CD4-positive, alpha-beta T cell (primary cell): ENCODE measurements around the gene PNMA6E. TPM values are rescaled to one million over a fixed set of nuclear protein-coding genes. Genes with fewer than 3 reads are reported as not detected.

ENCODE experiments used
- ATAC-seq: fragments of 200-7000 bp; cut with Tn5 transposase; one replicate; pipeline ENCODE4 v1.10.0; 2022; ENCODE audit warnings: mild to moderate bottlenecking; ENCODE audit not compliant: poor library complexity
- CTCF ChIA-PET: fragments of 350-600 bp; sonication (Branson Sonifier 250); formaldehyde crosslinking; loops from one replicate; lab custom pipeline; 2021; ENCODE audit warnings: antibody characterized with exemption, inconsistent platforms; lab: Charles Lee
- POLR2A ChIA-PET: fragments of 350-600 bp; sonication (Branson Sonifier 250); formaldehyde crosslinking; loops from one replicate; lab custom pipeline; 2021; ENCODE audit warnings: antibody characterized with exemption, inconsistent platforms; lab: Charles Lee
- DNase-seq, 14 experiments: peaks; one replicate each; pipeline ENCODE4 v3.0.0-alpha.2; 2013 to 2020; ENCODE audit warnings: mixed read lengths in 2 of 14
- H3K27ac ChIP-seq, 2 donors: one replicate each; pipeline versions ENCODE4 v1.5.1 to v1.7.0; 2013; ENCODE audit warnings: low read length in 2 of 2, low read depth in 1 of 2, mild to moderate bottlenecking in 1 of 2
- H3K27me3 ChIP-seq, 2 experiments: 1 replicate in 1 of 2; 2 replicates in 1 of 2; pipeline versions ENCODE4 v1.6.1 to v1.7.0; 2013; ENCODE audit warnings: low read length in 2 of 2, control low read depth in 1 of 2, mild to moderate bottlenecking in 1 of 2, moderate library complexity in 1 of 2; ENCODE audit not compliant: insufficient read depth in 2 of 2, control insufficient read depth in 1 of 2
- H3K36me3 ChIP-seq: one replicate; pipeline ENCODE4 v1.6.1; 2013; ENCODE audit warnings: low read length, control low read depth; ENCODE audit not compliant: insufficient read depth
- H3K4me1 ChIP-seq: one replicate; pipeline ENCODE4 v1.6.1; 2013; ENCODE audit warnings: low read length, control low read depth; ENCODE audit not compliant: insufficient read depth
- H3K4me3 ChIP-seq: one replicate; pipeline ENCODE4 v1.5.1; 2013; ENCODE audit warnings: mild to moderate bottlenecking, low read length, moderate library complexity
- H3K9me3 ChIP-seq, 2 experiments: 1 replicate in 1 of 2; 2 replicates in 1 of 2; pipeline versions ENCODE4 v1.6.1 to v1.7.0; 2013; ENCODE audit warnings: low read length in 2 of 2, mild to moderate bottlenecking in 2 of 2, control low read depth in 1 of 2, moderate library complexity in 1 of 2; ENCODE audit not compliant: control insufficient read depth in 1 of 2, insufficient read depth in 1 of 2
- H3K27ac Mint-ChIP-seq: one replicate; pipeline ENCODE4 v1.8.0; 2020; ENCODE audit warnings: mixed read lengths
- H3K27me3 Mint-ChIP-seq: one replicate; pipeline ENCODE4 v1.8.0; 2021; ENCODE audit warnings: mixed read lengths
- H3K36me3 Mint-ChIP-seq: one replicate; pipeline ENCODE4 v1.8.0; 2021; ENCODE audit warnings: low read depth, mixed read lengths
- H3K4me1 Mint-ChIP-seq: one replicate; pipeline ENCODE4 v1.8.0; 2021; ENCODE audit warnings: low read depth, mixed read lengths
- H3K4me3 Mint-ChIP-seq: one replicate; pipeline ENCODE4 v1.8.0; 2020; ENCODE audit warnings: mild to moderate bottlenecking, mixed read lengths
- H3K9me3 Mint-ChIP-seq: one replicate; pipeline ENCODE4 v1.8.0; 2020; ENCODE audit warnings: mixed read lengths
- CTCF ChIP-seq: fragments of 200-600 bp; IDR thresholded peaks from one replicate; pipeline ENCODE4 v1.8.0; 2022; ENCODE audit warnings: antibody characterized with exemption, mild to moderate bottlenecking
- intact Hi-C, 2 experiments: fragments of 100-400 bp; cut with DNase I in 1 of 2; cut with micrococcal nuclease in 1 of 2; formaldehyde crosslinking; loops; one replicate each; pipeline versions ENCODE4 v1.15.1 to v1.9.0; 2023 to 2025; cut with DNase I, micrococcal nuclease
- total RNA-seq, 174 experiments: library from RNA in 2 of 174; stranded (reverse) in 2 of 174; gene quantifications; one replicate each; pipeline ENCODE4 v1.2.3 and lab custom pipeline; 2021 to 2026

Gene PNMA6E
- total RNA-seq, 2 experiments from 2014 or later: not detected

- Histone ChIP-seq H3K27me3 (no peaks in the 10 kb centered on the region), H3K9me3 (no peaks in the 10 kb centered on the region), H3K27ac (no peak overlapping the region), H3K4me1 (no peaks in the 10 kb centered on the region), H3K4me3 (no peak overlapping the region), H3K36me3 (peaks cover 5% of the 10 kb centered on the region)
- ChIA-PET POLR2A (no interaction called here), CTCF (no interaction called here)
- H3K36me3 Mint-ChIP-seq: peaks cover 8% of the 10 kb centered on the region
- no peak for DNase-seq
- no peak overlapping the region for H3K4me3 Mint-ChIP-seq
- H3K4me1 Mint-ChIP-seq: no peaks in the 10 kb centered on the region
- H3K27ac Mint-ChIP-seq: no peak overlapping the region
- H3K27me3 Mint-ChIP-seq: no peaks in the 10 kb centered on the region
- H3K9me3 Mint-ChIP-seq: no peaks in the 10 kb centered on the region
- intact Hi-C loops: no loop called here
- ATAC-seq: no peak
- TF ChIP-seq CTCF: no peak
Observed at GRCh38 chrX:153446950-153447580, 45.9 kb upstream of the PNMA6E start.

- Mint-ChIP-seq H3K9me3 (no peaks in the 10 kb centered on the region), H3K4me3 (no peak overlapping the region), H3K27ac (no peak overlapping the region), H3K36me3 (peaks cover 8% of the 10 kb centered on the region), H3K4me1 (no peaks in the 10 kb centered on the region), H3K27me3 (no peaks in the 10 kb centered on the region)
- ChIA-PET CTCF (no interaction called here), POLR2A (no interaction called here)
- TF ChIP-seq CTCF: no peak
- Histone ChIP-seq H3K36me3 (peaks cover 5% of the 10 kb centered on the region), H3K27ac (no peak overlapping the region), H3K4me3 (no peak overlapping the region), H3K9me3 (no peaks in the 10 kb centered on the region), H3K4me1 (no peaks in the 10 kb centered on the region), H3K27me3 (no peaks in the 10 kb centered on the region)
- ATAC-seq: no peak
- intact Hi-C loops: no loop called here
- DNase-seq: no peak
Observed at GRCh38 chrX:153446636-153446936, 45.4 kb upstream of the PNMA6E start.

- Mint-ChIP-seq H3K36me3 (peaks cover 4% of the 10 kb centered on the region), H3K4me1 (no peaks in the 10 kb centered on the region), H3K4me3 (no peak within 1 kb of the TSS), H3K9me3 (no peaks in the 10 kb centered on the region), H3K27me3 (no peaks in the 10 kb centered on the region), H3K27ac (no peak within 1 kb of the TSS)
- DNase-seq: no peak
- peaks cover 3% of the 10 kb centered on the region for H3K36me3 ChIP-seq
- H3K4me1 ChIP-seq: no peaks in the 10 kb centered on the region
- intact Hi-C loops: no loop called here
- CTCF ChIA-PET: no interaction called here
- H3K4me3 ChIP-seq: no peak within 1 kb of the TSS
- TF ChIP-seq CTCF: no peak
- POLR2A ChIA-PET: no interaction called here
- no peaks in the 10 kb centered on the region for H3K27me3 ChIP-seq
- H3K27ac ChIP-seq: no peak within 1 kb of the TSS
- ATAC-seq: no peak
- no peaks in the 10 kb centered on the region for H3K9me3 ChIP-seq
Observed at GRCh38 chrX:153445856-153446635, 44.9 kb upstream of the PNMA6E start, which contains the start of gene TREX2. TSS of gene TREX2 (minus strand) at chrX:153446056. CDS start at chrX:153445430, 626 bp downstream.
